Activated naive CD4-positive, alpha-beta T cell treated with anti-CD3 and anti-CD28 coated beads, Interleukin-2, amount 50 U/mL, for 16 hours (primary cell): ENCODE results near the gene FOXK1.
"Not testable (repeated sequence)": the region's sequence is repeated elsewhere in the genome, so short reads cannot be mapped to it uniquely, and the experiment has no call there.

ENCODE experiments used
- DNase-seq: peaks from one replicate; pipeline ENCODE4 v3.0.0-alpha.2; 2020

Gene FOXK1

GRCh38 chr7:4787947-4788626, 106.0 kb downstream of the FOXK1 start:
- DNase-seq, result no peak

- no peak for DNase-seq
Observed at GRCh38 chr7:4788627-4789189, 106.6 kb downstream of the FOXK1 start.

- DNase-seq, result no peak
Observed at GRCh38 chr7:4789194-4790077, 107.3 kb downstream of the FOXK1 start.

- DNase-seq, result no peak
Observed at GRCh38 chr7:4790078-4790465, 108.0 kb downstream of the FOXK1 start.

- DNase-seq, result no peak
Observed at GRCh38 chr7:4790516-4790991, 108.5 kb downstream of the FOXK1 start.

GRCh38 chr7:4791101-4791737, 109.1 kb downstream of the FOXK1 start:
- DNase-seq, result no peak

GRCh38 chr7:4791738-4792536, 109.8 kb downstream of the FOXK1 start:
- DNase-seq, result peak; percentile 84

GRCh38 chr7:4792537-4793126, 110.5 kb downstream of the FOXK1 start:
- peak; percentile 39 for DNase-seq

- DNase-seq, result not testable (repeated sequence)
Observed at GRCh38 chr7:4793385-4793993, 111.4 kb downstream of the FOXK1 start.

GRCh38 chr7:4794171-4794570, 112.1 kb downstream of the FOXK1 start:
- not testable (repeated sequence) for DNase-seq

- DNase-seq, result no peak
Observed at GRCh38 chr7:4794591-4795350, 112.7 kb downstream of the FOXK1 start.

- DNase-seq, result no peak
Observed at GRCh38 chr7:4796453-4796852, 114.4 kb downstream of the FOXK1 start.

GRCh38 chr7:4797858-4798705, 116.0 kb downstream of the FOXK1 start:
- peak; percentile 68 for DNase-seq

- DNase-seq, result no peak
Observed at GRCh38 chr7:4798706-4799235, 116.7 kb downstream of the FOXK1 start.

- no peak for DNase-seq
Observed at GRCh38 chr7:4799508-4800268, 117.6 kb downstream of the FOXK1 start.

GRCh38 chr7:4800487-4800886, 118.4 kb downstream of the FOXK1 start:
- no peak for DNase-seq

GRCh38 chr7:4800926-4801838, 119.1 kb downstream of the FOXK1 start:
- DNase-seq, result no peak

- no peak for DNase-seq
Observed at GRCh38 chr7:4801839-4802231, 119.7 kb downstream of the FOXK1 start.
